Lower leg skin (tissue), 4 donors: Measurements from ENCODE around the gene AGRP. TPM values are rescaled to one million over a fixed set of nuclear protein-coding genes. Genes with fewer than 3 reads are reported as not detected.

Experiments
- DNase-seq, 2 donors: peaks; one replicate each; pipeline ENCODE4 v3.0.0-alpha.2; 2019; ENCODE audit warnings: low spot score in 2 of 2
- H3K4me3 ChIP-seq: fragments of 200-600 bp; sonication (generic); 2 replicates; pipeline ENCODE4 v1.5.1; 2017; ENCODE audit warnings: mild to moderate bottlenecking, low read depth; ENCODE audit not compliant: poor library complexity, severe bottlenecking
- CTCF ChIP-seq, 3 donors: fragments of 450-650 bp; IDR thresholded peaks; one replicate each; pipeline ENCODE4 v1.5.1; 2016; ENCODE audit warnings: antibody characterized with exemption in 3 of 3, mild to moderate bottlenecking in 3 of 3, moderate library complexity in 2 of 3
- POLR2A ChIP-seq, 2 donors: fragments of 450-650 bp; IDR thresholded peaks; one replicate each; pipeline ENCODE4 v1.6.1; 2016 to 2017; ENCODE audit warnings: antibody characterized with exemption in 2 of 2, mild to moderate bottlenecking in 1 of 2, moderate library complexity in 1 of 2
- WGBS, 2 donors: methylation state at CpG; one replicate each; pipeline ENCODE4 v1.1.5; 2018; 5-methylcytosine and 5-hydroxymethylcytosine counted together
- intact Hi-C: fragments of 100-400 bp; cut with DNase I; formaldehyde crosslinking; loops from one replicate; pipeline ENCODE4 v1.15.0; 2023; ENCODE audit warnings: low total_unique reads
- total RNA-seq, 4 donors: library from RNA; depleted of rRNA; stranded (reverse); fragments of >200 nt; gene quantifications; one replicate each; pipeline ENCODE4 v1.1.0, GENCODE V29; 2016

Gene AGRP
- total RNA-seq, 4 donors from 2014 or later = not detected

GRCh38 chr16:67454104-67454503, 29.2 kb downstream of the AGRP start:
- 80 to 85% methylated on average over 5 of the region's 5 CpGs for WGBS, 2 donors
- no peak for TF ChIP-seq POLR2A (IDR thresholded peaks at IDR 0.05)
- TF ChIP-seq CTCF (IDR thresholded peaks at IDR 0.05) = no peak
- no peak overlapping the region for H3K4me3 ChIP-seq
- DNase-seq = no peak
- intact Hi-C loops = no loop called here

- TF ChIP-seq CTCF (IDR thresholded peaks at IDR 0.05) (no peak), POLR2A (IDR thresholded peaks at IDR 0.05) (no peak)
- intact Hi-C loops = no loop called here
- 55 to 68% methylated on average over 2 of the region's 2 CpGs for WGBS, 2 donors
- no peak for DNase-seq
- no peak overlapping the region for H3K4me3 ChIP-seq
Observed at GRCh38 chr16:67451704-67452435, 31.5 kb downstream of the AGRP start.

GRCh38 chr16:67451061-67451703, 32.2 kb downstream of the AGRP start:
- no peak for DNase-seq
- intact Hi-C loops = no loop called here
- H3K4me3 ChIP-seq = no peak overlapping the region
- TF ChIP-seq POLR2A (IDR thresholded peaks at IDR 0.05) (no peak), CTCF (IDR thresholded peaks at IDR 0.05) (no peak)
- 80 to 82% methylated on average over 12 of the region's 12 CpGs for WGBS, 2 donors

GRCh38 chr16:67449739-67450138, 33.6 kb downstream of the AGRP start:
- intact Hi-C loops = no loop called here
- DNase-seq = no peak
- TF ChIP-seq POLR2A (IDR thresholded peaks at IDR 0.05) (no peak), CTCF (IDR thresholded peaks at IDR 0.05) (no peak)
- no peak overlapping the region for H3K4me3 ChIP-seq
- WGBS, 2 donors = 73 to 93% methylated on average over 3 of the region's 3 CpGs

- no peak overlapping the region for H3K4me3 ChIP-seq
- no peak for TF ChIP-seq CTCF (IDR thresholded peaks at IDR 0.05)
- no peak for TF ChIP-seq POLR2A (IDR thresholded peaks at IDR 0.05)
- WGBS, 2 donors = 50 to 61% methylated on average over 2 of the region's 2 CpGs
- no peak for DNase-seq
- intact Hi-C loops = no loop called here
Observed at GRCh38 chr16:67449336-67449735, 34.0 kb downstream of the AGRP start.
